ENCODE measurements around the gene CAPN9.

Gene CAPN9

DNA sequence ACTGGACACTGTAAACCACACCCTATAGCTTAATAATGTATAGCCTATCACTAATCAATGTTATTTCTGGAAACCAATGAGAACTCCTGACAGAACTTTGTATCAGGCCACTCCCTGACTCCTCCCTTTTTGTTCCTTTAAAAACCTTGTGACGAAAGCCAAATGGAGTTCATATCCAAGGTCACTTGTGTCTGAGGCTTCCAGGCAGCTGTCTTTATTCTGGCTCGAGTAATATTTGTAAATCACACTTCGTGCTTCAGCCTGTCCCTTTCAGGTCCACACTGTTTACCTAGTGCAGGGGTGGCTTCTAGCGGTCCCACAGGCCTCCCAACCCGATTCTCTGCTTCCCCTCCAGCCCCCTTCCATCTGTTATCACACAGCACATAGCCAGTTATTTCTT lies 16.2 kb upstream of the CAPN9 start:
- Histone ChIP-seq H3K27ac (ENCODE audit: extremely low read depth, low read depth, low read length) (no peak overlapping the region), H3K4me1 (ENCODE audit: control insufficient read depth, insufficient read depth, low read length) (no peaks in the 10 kb centered on the region), H3K4me3 (ENCODE audit: low read depth, low read length) (no peak overlapping the region), H3K36me3 (ENCODE audit: control insufficient read depth in 2 of 2, insufficient read depth in 1 of 2, low read length in 2 of 2) (no peaks in the 10 kb centered on the region), H3K9me3 (ENCODE audit: control insufficient read depth, insufficient read depth, low read depth, low read length) (no peaks in the 10 kb centered on the region)
- ChIA-PET POLR2A (no interaction called here), CTCF (interaction anchor here (0.7 to 2.0 kb wide), 3 partner anchors 11 to 158 kb away, joined by 3 to 7 read pairs (median 5); partner anchors contain the start of gene COG2)
- TF ChIP-seq ZNF707 (tag by site-specific recombination; IDR thresholded peaks at IDR 0.05) (no peak), SP7 (tag by site-specific recombination; IDR thresholded peaks at IDR 0.05) (no peak), ZNF670 (tag by site-specific recombination; IDR thresholded peaks at IDR 0.05; ENCODE audit: low read depth) (no peak), ZNF544 (tag by site-specific recombination; IDR thresholded peaks at IDR 0.05) (no peak), ZNF624 (tag by site-specific recombination; IDR thresholded peaks at IDR 0.05) (no peak), ATF2 (tag by site-specific recombination; IDR thresholded peaks at IDR 0.05; ENCODE audit: low read depth) (no peak), ZNF501 (tag by site-specific recombination; IDR thresholded peaks at IDR 0.05) (no peak), ZNF513 (tag by site-specific recombination; IDR thresholded peaks at IDR 0.05) (no peak), TSHZ1 (tag by site-specific recombination; IDR thresholded peaks at IDR 0.05; ENCODE audit: borderline replicate concordance) (no peak), ZNF626 (tag by site-specific recombination; IDR thresholded peaks at IDR 0.05) (no peak), INSM2 (tag by site-specific recombination; IDR thresholded peaks at IDR 0.05) (no peak), ZNF555 (tag by site-specific recombination; conservative IDR thresholded peaks at IDR 0.05) (no peak), ZNF558 (tag by site-specific recombination; IDR thresholded peaks at IDR 0.05) (no peak)

DNA sequence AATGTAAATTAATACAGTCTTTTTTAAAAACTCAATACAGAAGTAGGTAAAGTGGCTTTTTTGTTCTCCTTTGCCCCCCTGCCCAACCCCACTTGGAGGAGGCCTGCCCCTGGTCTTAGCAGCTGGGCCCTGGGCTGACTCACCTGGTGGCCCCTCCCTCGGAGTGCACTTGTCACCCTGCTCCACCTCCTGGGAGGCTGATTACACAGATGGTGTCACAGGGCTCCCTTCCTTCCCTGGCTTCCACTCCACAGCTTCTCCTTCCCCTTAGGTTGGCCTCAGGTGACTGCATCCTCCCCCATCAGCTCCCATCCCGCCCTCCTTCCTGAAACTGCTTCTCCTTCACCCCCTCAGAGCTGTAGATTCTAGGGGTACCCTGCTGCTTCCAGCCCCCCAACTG lies 11.7 kb upstream of the CAPN9 start:
- TF ChIP-seq ZIC2 (tag by site-specific recombination; IDR thresholded peaks at IDR 0.05) (0 out of 2 replicates have a peak, but pooled peaks have one; percentile 12), ZNF157 (tag by site-specific recombination; IDR thresholded peaks at IDR 0.05) (no peak), KLF1 (tag by site-specific recombination; IDR thresholded peaks at IDR 0.05) (peak; percentile 25; the same call in 1 of the 2 replicates), GLIS2 (tag by site-specific recombination; IDR thresholded peaks at IDR 0.05) (peak; percentile 44; the same call in 1 of the 2 replicates), KLF17 (tag by site-specific recombination; IDR thresholded peaks at IDR 0.05) (peak; percentile 74; the same call in 1 of the 2 replicates), GLIS1 (tag by site-specific recombination; IDR thresholded peaks at IDR 0.05) (peak; percentile 96), ZNF768 (tag by site-specific recombination; IDR thresholded peaks at IDR 0.05) (no peak)
- H3K4me1 ChIP-seq (ENCODE audit: control insufficient read depth, insufficient read depth, low read length): no peaks in the 10 kb centered on the region
- no peak overlapping the region for H3K4me3 ChIP-seq (ENCODE audit: low read depth, low read length)
- no peak overlapping the region for H3K27ac ChIP-seq (ENCODE audit: extremely low read depth, low read depth, low read length)
- no peaks in the 10 kb centered on the region for H3K9me3 ChIP-seq (ENCODE audit: control insufficient read depth, insufficient read depth, low read depth, low read length)
- ChIA-PET CTCF (interaction anchor here (0.6 to 1.1 kb wide), 2 partner anchors 66 to 94 kb away, joined by 3 read pairs; no protein-coding TSS in a partner anchor), POLR2A (no interaction called here)
- H3K36me3 ChIP-seq (ENCODE audit: control insufficient read depth in 2 of 2, insufficient read depth in 1 of 2, low read length in 2 of 2): no peaks in the 10 kb centered on the region
